Vagina (tissue), 2 donors: ENCODE measurements around the gene SHMT1.

Experiments used
- POLR2A ChIP-seq, 2 donors: fragments of 450-650 bp; IDR thresholded peaks; one replicate each; pipeline ENCODE4 v1.6.1; 2017; ENCODE audit warnings: antibody characterized with exemption in 2 of 2, mild to moderate bottlenecking in 2 of 2, moderate library complexity in 2 of 2
- POLR2AphosphoS5 ChIP-seq, 2 donors: sonication (generic); formaldehyde crosslinking; IDR thresholded peaks; one replicate each; pipeline ENCODE4 v1.9.0; 2017; ENCODE audit warnings: antibody characterized with exemption in 2 of 2, mild to moderate bottlenecking in 2 of 2, low read depth in 1 of 2; ENCODE audit not compliant: insufficient read depth in 1 of 2
- TF ChIP-seq, protein P1 (sequence below), 3 experiments: fragments of 450-650 bp in 2 of 3; fragments of 200-600 bp in 1 of 3; sonication (generic) in 1 of 3; IDR thresholded peaks; one replicate each; pipeline ENCODE4 v1.5.1; 2017 to 2019; ENCODE audit warnings: antibody characterized with exemption in 3 of 3, mild to moderate bottlenecking in 2 of 3, moderate library complexity in 2 of 3

DNA sequence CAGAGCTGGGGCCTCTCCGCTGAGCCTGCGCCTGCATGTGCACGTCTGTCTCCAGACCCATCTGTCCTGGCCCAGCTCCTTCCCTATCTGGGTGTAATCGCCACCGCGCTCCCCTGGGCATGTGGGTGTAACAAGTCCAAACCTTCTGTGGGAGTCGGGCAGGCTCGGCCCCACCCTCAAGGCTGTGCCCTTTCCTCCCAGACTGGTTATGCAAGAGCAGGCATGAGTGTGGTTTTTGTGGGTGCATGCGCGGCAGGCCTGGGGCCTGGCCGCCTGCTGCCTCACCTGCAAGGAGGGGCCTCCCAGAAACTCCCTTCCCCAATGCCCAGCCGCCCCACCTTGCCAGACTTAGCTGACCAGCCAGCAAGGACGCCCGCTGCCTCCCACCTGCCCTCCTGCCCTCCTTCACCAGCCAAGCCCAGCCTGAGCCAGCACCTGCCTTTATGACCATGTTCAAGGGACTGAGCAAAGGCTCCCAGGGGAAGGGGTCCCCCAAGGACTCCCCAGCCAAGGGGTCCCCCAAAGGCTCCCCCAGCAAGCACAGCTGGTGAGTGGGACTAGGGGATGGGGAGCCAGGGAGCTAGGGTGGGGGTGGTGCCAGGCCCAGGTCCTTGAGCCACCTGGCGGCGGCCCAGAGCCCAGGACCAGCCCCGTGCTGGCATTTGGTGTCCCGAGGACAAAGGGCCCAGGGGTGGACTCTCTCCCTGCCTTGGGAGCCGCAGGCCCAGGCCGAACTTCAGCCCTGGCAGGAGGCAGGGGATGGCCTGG lies 14.3 kb upstream of the SHMT1 start, which contains the start of gene EVPLL:
- TF ChIP-seq, protein P1, sequence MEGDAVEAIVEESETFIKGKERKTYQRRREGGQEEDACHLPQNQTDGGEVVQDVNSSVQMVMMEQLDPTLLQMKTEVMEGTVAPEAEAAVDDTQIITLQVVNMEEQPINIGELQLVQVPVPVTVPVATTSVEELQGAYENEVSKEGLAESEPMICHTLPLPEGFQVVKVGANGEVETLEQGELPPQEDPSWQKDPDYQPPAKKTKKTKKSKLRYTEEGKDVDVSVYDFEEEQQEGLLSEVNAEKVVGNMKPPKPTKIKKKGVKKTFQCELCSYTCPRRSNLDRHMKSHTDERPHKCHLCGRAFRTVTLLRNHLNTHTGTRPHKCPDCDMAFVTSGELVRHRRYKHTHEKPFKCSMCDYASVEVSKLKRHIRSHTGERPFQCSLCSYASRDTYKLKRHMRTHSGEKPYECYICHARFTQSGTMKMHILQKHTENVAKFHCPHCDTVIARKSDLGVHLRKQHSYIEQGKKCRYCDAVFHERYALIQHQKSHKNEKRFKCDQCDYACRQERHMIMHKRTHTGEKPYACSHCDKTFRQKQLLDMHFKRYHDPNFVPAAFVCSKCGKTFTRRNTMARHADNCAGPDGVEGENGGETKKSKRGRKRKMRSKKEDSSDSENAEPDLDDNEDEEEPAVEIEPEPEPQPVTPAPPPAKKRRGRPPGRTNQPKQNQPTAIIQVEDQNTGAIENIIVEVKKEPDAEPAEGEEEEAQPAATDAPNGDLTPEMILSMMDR (IDR thresholded peaks at IDR 0.05), result no peak
- TF ChIP-seq POLR2AphosphoS5 (IDR thresholded peaks at IDR 0.05; ENCODE audit: insufficient read depth in 1 of 2, low read depth in 1 of 2) (peak; percentile 36 to 78), POLR2A (IDR thresholded peaks at IDR 0.05) (no peak)
